Right lung (tissue), 10 donors: ENCODE results near the gene KNSTRN. TPM values are rescaled to one million over a fixed set of nuclear protein-coding genes. Genes with fewer than 3 reads are reported as not detected.

ENCODE experiments used
- DNase-seq, 2 donors: peaks; one replicate each; pipeline ENCODE4 v3.0.0-alpha.2; 2013
- long read RNA-seq, 8 donors: transcript quantifications; one replicate each; lab custom pipeline, GENCODE V29; 2026
- polyA plus RNA-seq, 5 donors: library from polyadenylated mRNA; unstranded; fragments of 120-200 nt; gene quantifications; one replicate each; pipeline versions ENCODE4 v1.2.1 to v1.2.3, GENCODE V29; 2013; ENCODE audit warnings: inconsistent platforms in 1 of 5, low replicate concordance in 1 of 5; ENCODE audit not compliant: insufficient read length in 5 of 5, insufficient read depth in 1 of 5

The KNSTRN gene
- 10 to 100 TPM; 22.7 to 48.8 (median 33.0) TPM for polyA plus RNA-seq
- long read RNA-seq, donor 1, transcript KNSTRN-201 (9 exons, 1,714 nt) = major isoform, 19 of 19 reads
- long read RNA-seq, donor 1, partial matches to known transcripts = 0 of 19 reads
- long read RNA-seq, donor 1, other reads (novel, unspliced or antisense) = 0 of 19 reads
- long read RNA-seq, donor 2, transcript KNSTRN-201 (9 exons, 1,714 nt) = major isoform, 9 of 10 reads
- long read RNA-seq, donor 2, partial matches to known transcripts = 0 of 10 reads
- long read RNA-seq, donor 2, other reads (novel, unspliced or antisense) = 0 of 10 reads
- long read RNA-seq, donor 3, partial matches to known transcripts = 5 of 11 reads
- long read RNA-seq, donor 3, other reads (novel, unspliced or antisense) = 0 of 11 reads
- long read RNA-seq, donor 4, transcript KNSTRN-201 (9 exons, 1,714 nt) = major isoform, 5 of 5 reads
- long read RNA-seq, donor 4, partial matches to known transcripts = 0 of 5 reads
- long read RNA-seq, donor 4, other reads (novel, unspliced or antisense) = 0 of 5 reads
- long read RNA-seq, donor 5, transcript KNSTRN-201 (9 exons, 1,714 nt) = major isoform, 14 of 21 reads
- long read RNA-seq, donor 5, partial matches to known transcripts = 0 of 21 reads
- long read RNA-seq, donor 5, other reads (novel, unspliced or antisense) = 0 of 21 reads
- long read RNA-seq, donor 6, transcript KNSTRN-201 (9 exons, 1,714 nt) = major isoform, 10 of 10 reads
- long read RNA-seq, donor 6, partial matches to known transcripts = 0 of 10 reads
- long read RNA-seq, donor 6, other reads (novel, unspliced or antisense) = 0 of 10 reads
- long read RNA-seq, donor 7, transcript KNSTRN-201 (9 exons, 1,714 nt) = major isoform, 6 of 7 reads
- long read RNA-seq, donor 7, partial matches to known transcripts = 0 of 7 reads
- long read RNA-seq, donor 7, other reads (novel, unspliced or antisense) = 0 of 7 reads
- long read RNA-seq, donor 8, partial matches to known transcripts = 0 of 4 reads
- long read RNA-seq, donor 8, other reads (novel, unspliced or antisense) = 0 of 4 reads

GRCh38 chr15:40382580-40383456 is at the start of gene KNSTRN:
KNSTRN (plus strand) TSS chr15:40382721; CDS start chr15:40382836, 115 bp downstream.
- DNase-seq = peak; percentile 83 to 89

GRCh38 chr15:40333922-40334492 is 48.5 kb upstream of the KNSTRN start:
- DNase-seq = no peak

- no peak for DNase-seq
These were observed 48.0 kb upstream of the KNSTRN start for GRCh38 chr15:40334541-40334940.

- DNase-seq = no peak
These were observed 47.4 kb upstream of the KNSTRN start for GRCh38 chr15:40334941-40335795.

GRCh38 chr15:40335938-40336743 is 46.4 kb upstream of the KNSTRN start:
- DNase-seq = no peak

GRCh38 chr15:40336744-40337122 is 45.8 kb upstream of the KNSTRN start:
- no peak for DNase-seq

GRCh38 chr15:40337597-40337996 is 44.9 kb upstream of the KNSTRN start:
- no peak for DNase-seq

GRCh38 chr15:40338041-40338657 is 44.4 kb upstream of the KNSTRN start:
- no peak for DNase-seq

GRCh38 chr15:40338921-40339620 is 43.5 kb upstream of the KNSTRN start:
- DNase-seq = no peak

GRCh38 chr15:40339621-40339945 is 42.9 kb upstream of the KNSTRN start:
- no peak for DNase-seq

GRCh38 chr15:40340038-40340739 is 42.3 kb upstream of the KNSTRN start:
- DNase-seq = peak; percentile 62 to 71

GRCh38 chr15:40340740-40341400 is 41.7 kb upstream of the KNSTRN start, which contains the start of gene CCDC9B:
CCDC9B (minus strand) TSS chr15:40340939; CDS start chr15:40340819, 120 bp downstream.
- DNase-seq = peak; percentile 87 to 89

GRCh38 chr15:40342416-40343320 is 39.9 kb upstream of the KNSTRN start:
- DNase-seq = no peak

- DNase-seq = no peak
These were observed 39.0 kb upstream of the KNSTRN start for GRCh38 chr15:40343512-40343911.

- no peak for DNase-seq
These were observed 38.3 kb upstream of the KNSTRN start for GRCh38 chr15:40344217-40344616.
